ENCODE measurements around the gene SERPINA5. TPM values are rescaled to one million over a fixed set of nuclear protein-coding genes. Genes with fewer than 3 reads are reported as not detected.

Gene SERPINA5
- total and polyA plus RNA-seq, 2 of the 8 experiments (the other 6 are each of a cell fraction or from before 2014, with no cell fraction given) = 1.8 to 1.9 TPM

DNA sequence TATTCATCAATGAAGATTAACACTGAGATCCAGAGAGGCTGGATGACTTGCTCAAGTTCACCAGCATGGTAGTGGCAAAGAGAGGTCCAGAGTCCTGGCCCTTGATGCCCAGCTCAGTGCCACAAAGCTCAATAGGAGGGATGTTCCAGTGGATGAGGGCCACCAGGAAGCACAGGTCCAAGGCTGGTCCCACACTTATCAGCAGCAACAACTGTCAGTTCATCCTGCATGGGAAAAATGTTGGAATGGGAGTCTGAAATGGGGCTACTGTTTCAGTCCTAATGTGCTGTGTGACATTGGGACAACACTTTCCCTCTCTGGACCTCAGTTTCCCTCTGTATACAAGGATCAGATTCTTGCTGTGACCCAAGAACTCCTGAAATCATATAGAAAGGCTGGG lies 11.2 kb downstream of the SERPINA5 start:
- Histone ChIP-seq H3K4me1 (replicated peaks in 1 of 4; ENCODE audit: control insufficient read depth in 3 of 4, insufficient read depth in 4 of 4, low read length in 3 of 4) (no peaks in the 10 kb centered on the region), H3K18ac (ENCODE audit: extremely low read depth, low read length) (no peak overlapping the region), H4K20me1 (replicated peaks in 1 of 2; ENCODE audit: control insufficient read depth in 1 of 2, insufficient read depth in 2 of 2, low read length in 2 of 2) (no peaks in the 10 kb centered on the region), H3K4me3 (ENCODE audit: extremely low read depth in 1 of 4, insufficient read depth in 2 of 4, low read depth in 3 of 4, low read length in 4 of 4) (no peak overlapping the region), H3K36me3 (ENCODE audit: control insufficient read depth in 2 of 4, insufficient read depth in 4 of 4, low read length in 3 of 4) (no peaks in the 10 kb centered on the region), H2BK15ac (ENCODE audit: low read length) (no peak overlapping the region), H3K27me3 (replicated peaks in 1 of 4; ENCODE audit: control insufficient read depth in 3 of 4, extremely low read depth in 1 of 4, insufficient read depth in 3 of 4, low read length in 3 of 4) (no peaks in the 10 kb centered on the region; a peak in 1 of 7 replicates), H4K5ac (ENCODE audit: insufficient read length, low read depth, low read length) (no peak overlapping the region), H2BK20ac (ENCODE audit: low read length) (no peak overlapping the region), H4K8ac (ENCODE audit: extremely low read depth, insufficient read depth, low read length) (no peak overlapping the region), H3K9ac (replicated peaks in 1 of 4; ENCODE audit: extremely low read depth in 1 of 4, low read depth in 3 of 4, low read length in 3 of 4) (no peak overlapping the region), H4K91ac (replicated peaks; ENCODE audit: insufficient read length, low read length) (no peak overlapping the region), H3K79me2 (ENCODE audit: control insufficient read depth in 1 of 2, insufficient read depth in 2 of 2, low read length in 2 of 2) (no peaks in the 10 kb centered on the region), H2AFZ (ENCODE audit: low read length) (no peak overlapping the region), H3K4ac (replicated peaks; ENCODE audit: insufficient read length, low read depth, low read length) (no peak overlapping the region), H2BK5ac (ENCODE audit: low read depth, low read length) (no peak overlapping the region), H3K27ac (ENCODE audit: low read depth, low read length) (no peak overlapping the region), H3K79me1 (ENCODE audit: low read depth, low read length) (no peaks in the 10 kb centered on the region), H3K14ac (ENCODE audit: insufficient read length) (no peak overlapping the region), H3K9me3 (ENCODE audit: insufficient read depth in 2 of 2, low read depth in 1 of 2, low read length in 1 of 2) (no peaks in the 10 kb centered on the region), H3K4me2 (ENCODE audit: insufficient read depth in 1 of 2, low read depth in 2 of 2, low read length in 2 of 2) (no peak overlapping the region), H2BK12ac (ENCODE audit: low read depth, low read length) (no peak overlapping the region), H3K23me2 (ENCODE audit: low read depth, low read length) (peaks cover 5% of the 10 kb centered on the region; the same call in 1 of the 2 replicates), H2BK120ac (replicated peaks; ENCODE audit: low read depth, low read length) (no peak overlapping the region), H3K23ac (ENCODE audit: insufficient read length) (no peak overlapping the region), H2AK5ac (ENCODE audit: low read depth, low read length) (no peak overlapping the region), H3K56ac (replicated peaks; ENCODE audit: insufficient read length, low read depth, low read length) (no peak overlapping the region)
- DNase-seq (ENCODE audit: low read depth in 1 of 2, low spot score in 2 of 2) (no peak), FAIRE-seq (no peak)
- POLR2A ChIA-PET (ENCODE audit: partially characterized antibody) = no interaction called here
- no peak for TF ChIP-seq RAD21 (IDR thresholded peaks at IDR 0.05 in 1 of 2, conservative IDR thresholded peaks at IDR 0.05 in 1 of 2; ENCODE audit: low read depth in 2 of 2, low read length in 2 of 2)
- TF ChIP-seq TCF12 (IDR thresholded peaks at IDR 0.05; ENCODE audit: low read depth, low read length) = no peak
- TF ChIP-seq, protein P1, sequence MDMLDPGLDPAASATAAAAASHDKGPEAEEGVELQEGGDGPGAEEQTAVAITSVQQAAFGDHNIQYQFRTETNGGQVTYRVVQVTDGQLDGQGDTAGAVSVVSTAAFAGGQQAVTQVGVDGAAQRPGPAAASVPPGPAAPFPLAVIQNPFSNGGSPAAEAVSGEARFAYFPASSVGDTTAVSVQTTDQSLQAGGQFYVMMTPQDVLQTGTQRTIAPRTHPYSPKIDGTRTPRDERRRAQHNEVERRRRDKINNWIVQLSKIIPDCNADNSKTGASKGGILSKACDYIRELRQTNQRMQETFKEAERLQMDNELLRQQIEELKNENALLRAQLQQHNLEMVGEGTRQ (IDR thresholded peaks at IDR 0.05; ENCODE audit: low read length) = no peak
- no peak for TF ChIP-seq SP4 (IDR thresholded peaks at IDR 0.05; ENCODE audit: low read length)
- no peak for TF ChIP-seq CBX8 (IDR thresholded peaks at IDR 0.05; ENCODE audit: borderline replicate concordance, low read depth, low read length)
- TF ChIP-seq SIX5 (IDR thresholded peaks at IDR 0.05; ENCODE audit: low read depth, low read length) = no peak
- CTCF ChIA-PET (ENCODE audit: partially characterized antibody) = no interaction called here

All from H1 (cell line).